DOHH2 (cell line): ENCODE data around the gene NRXN3.
"Not testable (repeated sequence)": the region's sequence is repeated elsewhere in the genome, so short reads cannot be mapped to it uniquely, and the experiment has no call there.

Experiments
- CTCF ChIP-seq: fragments of 200-600 bp; sonication (generic); IDR thresholded peaks from one replicate; pipeline ENCODE4 v1.5.1; 2014; ENCODE audit warnings: antibody characterized with exemption, mild to moderate bottlenecking, low read depth, low read length; ENCODE audit not compliant: poor library complexity, severe bottlenecking
- EZH2phosphoT487 ChIP-seq: fragments of 200-600 bp; sonication (generic); IDR thresholded peaks from 2 replicates; pipeline ENCODE4 v1.6.1; 2017; ENCODE audit warnings: borderline replicate concordance, mild to moderate bottlenecking, antibody characterized with exemption, low read length, moderate library complexity, mixed read lengths

DNA sequence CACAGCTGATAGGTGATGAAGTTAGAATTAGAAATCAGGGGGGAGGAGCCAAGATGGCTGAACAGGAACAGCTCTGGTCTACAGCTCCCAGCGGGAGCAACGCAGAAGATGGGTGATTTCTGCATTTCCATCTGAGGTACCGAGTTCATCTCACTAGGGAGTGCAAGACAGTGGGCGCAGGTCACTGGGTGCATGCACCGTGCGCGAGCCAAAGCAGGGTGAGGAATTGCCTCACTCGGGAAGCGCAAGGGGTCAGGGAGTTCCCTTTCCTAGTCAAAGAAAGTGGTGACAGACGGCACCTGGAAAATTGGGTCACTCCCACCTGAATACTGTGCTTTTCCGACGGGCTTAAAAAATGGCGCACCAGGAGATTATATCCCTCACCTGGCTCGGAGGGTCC, 1597.5 kb downstream of the NRXN3 start:
- TF ChIP-seq CTCF, EZH2phosphoT487: not testable (repeated sequence)
